Mesenchymal stem cell (in vitro differentiated cells and primary cell): ENCODE data around the gene MUC22.

Experiments
- DNase-seq: peaks from one replicate; pipeline ENCODE4 v3.0.0-alpha.2; 2013
- H2AFZ ChIP-seq: one replicate; pipeline ENCODE4 v1.6.1; 2013; ENCODE audit warnings: low read depth, mild to moderate bottlenecking, control low read depth, inconsistent platforms, low read length, moderate library complexity
- H2AK5ac ChIP-seq: 2 replicates; pipeline ENCODE4 v1.6.1; 2013; ENCODE audit warnings: low read length, moderate library complexity, mild to moderate bottlenecking, inconsistent platforms; ENCODE audit not compliant: severe bottlenecking
- H2BK120ac ChIP-seq: one replicate; pipeline ENCODE4 v1.6.1; 2013; ENCODE audit warnings: low read depth, mild to moderate bottlenecking, inconsistent platforms, low read length, moderate library complexity
- H2BK12ac ChIP-seq, 2 experiments: one replicate each; pipeline ENCODE4 v1.6.1; 2013; ENCODE audit warnings: inconsistent platforms in 2 of 2, low read length in 2 of 2, mild to moderate bottlenecking in 2 of 2, moderate library complexity in 2 of 2, control low read depth in 1 of 2
- H2BK15ac ChIP-seq: one replicate; pipeline ENCODE4 v1.6.1; 2013; ENCODE audit warnings: mild to moderate bottlenecking, low read depth, inconsistent platforms; ENCODE audit not compliant: poor library complexity, severe bottlenecking
- H2BK5ac ChIP-seq: 2 replicates; pipeline ENCODE4 v1.6.1; 2013; ENCODE audit warnings: low read depth, mild to moderate bottlenecking, low read length, control low read depth, inconsistent platforms; ENCODE audit not compliant: poor library complexity, severe bottlenecking
- H3K14ac ChIP-seq, 2 experiments: one replicate each; pipeline ENCODE4 v1.6.1; 2013; ENCODE audit warnings: inconsistent platforms in 2 of 2, low read length in 2 of 2, control low read depth in 1 of 2, mild to moderate bottlenecking in 1 of 2, moderate library complexity in 1 of 2
- H3K18ac ChIP-seq, 2 experiments: one replicate each; pipeline ENCODE4 v1.6.1; 2013; ENCODE audit warnings: inconsistent platforms in 2 of 2, low read length in 2 of 2, control low read depth in 1 of 2, low read depth in 1 of 2, mild to moderate bottlenecking in 1 of 2
- H3K23ac ChIP-seq, 2 experiments: one replicate each; pipeline ENCODE4 v1.6.1; 2013; ENCODE audit warnings: inconsistent platforms in 2 of 2, low read length in 2 of 2, mild to moderate bottlenecking in 2 of 2, moderate library complexity in 2 of 2, control low read depth in 1 of 2
- H3K27ac ChIP-seq: 2 replicates; pipeline ENCODE4 v1.5.1; 2013; ENCODE audit warnings: mild to moderate bottlenecking, moderate library complexity, low read length, control low read depth, inconsistent platforms; ENCODE audit not compliant: poor library complexity, severe bottlenecking
- H3K27me3 ChIP-seq, 2 experiments: 2 replicates each; pipeline versions ENCODE4 v1.6.1 to v1.7.0; 2013; ENCODE audit warnings: low read length in 2 of 2, mild to moderate bottlenecking in 2 of 2, moderate library complexity in 2 of 2, control low read depth in 1 of 2, inconsistent platforms in 1 of 2; ENCODE audit not compliant: control insufficient read depth in 1 of 2, insufficient read depth in 1 of 2
- H3K36me3 ChIP-seq, 2 experiments: 2 replicates each; pipeline versions ENCODE4 v1.6.1 to v1.7.0; 2013; ENCODE audit warnings: low read length in 2 of 2, control low read depth in 1 of 2, inconsistent platforms in 1 of 2, low read depth in 1 of 2, mild to moderate bottlenecking in 1 of 2; ENCODE audit not compliant: insufficient read depth in 2 of 2, control insufficient read depth in 1 of 2
- H3K4ac ChIP-seq, 2 experiments: one replicate each; pipeline ENCODE4 v1.6.1; 2013; ENCODE audit warnings: inconsistent platforms in 2 of 2, low read length in 2 of 2, mild to moderate bottlenecking in 2 of 2, moderate library complexity in 2 of 2, control low read depth in 1 of 2, low read depth in 1 of 2
- H3K4me1 ChIP-seq: 2 replicates; pipeline ENCODE4 v1.6.1; 2013; ENCODE audit warnings: low read depth, low read length, control low read depth; ENCODE audit not compliant: control insufficient read depth, insufficient read depth
- H3K4me2 ChIP-seq: 2 replicates; pipeline ENCODE4 v1.6.1; 2013; ENCODE audit warnings: low read length, mild to moderate bottlenecking, inconsistent platforms; ENCODE audit not compliant: poor library complexity, severe bottlenecking
- H3K4me3 ChIP-seq, 2 experiments: 2 replicates each; pipeline versions ENCODE4 v1.5.1 to v1.7.0; 2013; ENCODE audit warnings: low read length in 2 of 2, mild to moderate bottlenecking in 2 of 2, control low read depth in 1 of 2, low read depth in 1 of 2; ENCODE audit not compliant: insufficient read depth in 1 of 2
- H3K79me1 ChIP-seq: replicated peaks from 2 replicates; pipeline ENCODE4 v1.6.1; 2013; ENCODE audit warnings: mild to moderate bottlenecking, control low read depth, low read length, inconsistent platforms; ENCODE audit not compliant: poor library complexity, severe bottlenecking
- H3K9ac ChIP-seq: 2 replicates; pipeline ENCODE4 v1.7.0; 2013; ENCODE audit warnings: mild to moderate bottlenecking, low read length, moderate library complexity
- H3K9me3 ChIP-seq: 2 replicates; pipeline ENCODE4 v1.7.0; 2013; ENCODE audit warnings: mild to moderate bottlenecking, low read length; ENCODE audit not compliant: control insufficient read depth
- H4K8ac ChIP-seq: one replicate; pipeline ENCODE4 v1.6.1; 2013; ENCODE audit warnings: inconsistent platforms, mild to moderate bottlenecking, low read length, moderate library complexity
- H4K91ac ChIP-seq: one replicate; pipeline ENCODE4 v1.6.1; 2013; ENCODE audit warnings: mild to moderate bottlenecking, low read length, inconsistent platforms
- WGBS: methylation state at CpG from one replicate; pipeline ENCODE4 v1.1.7; 2013; ENCODE audit warnings: mixed read lengths; 5-methylcytosine and 5-hydroxymethylcytosine counted together

MUC22 gene

GRCh38 chr6:31041372-31041974 lies 31.2 kb downstream of the MUC22 start:
- Histone ChIP-seq H3K23ac (no peak overlapping the region), H2BK12ac (no peak overlapping the region), H3K9me3 (no peaks in the 10 kb centered on the region), H4K91ac (no peak overlapping the region), H2AK5ac (peak overlapping the region; percentile 63), H2AFZ (no peak overlapping the region), H3K27me3 (peaks cover 0 to 21% of the 10 kb centered on the region in 2 experiments), H2BK15ac (no peak overlapping the region), H3K36me3 (no peaks in the 10 kb centered on the region), H3K4me2 (peak overlapping the region; percentile 5), H2BK120ac (no peak overlapping the region), H3K9ac (no peak overlapping the region), H3K79me1 (no peaks in the 10 kb centered on the region), H3K27ac (peak overlapping the region; percentile 65), H4K8ac (no peak overlapping the region), H3K14ac (no peak overlapping the region), H3K4ac (no peak overlapping the region), H2BK5ac (no peak overlapping the region), H3K4me1 (peaks cover 13% of the 10 kb centered on the region), H3K4me3 (no peak overlapping the region), H3K18ac (no peak overlapping the region)
- no peak for DNase-seq
- 87% methylated on average over 11 of the region's 12 CpGs for WGBS

- H3K27ac ChIP-seq = no peak overlapping the region
- 57% methylated on average over 3 of the region's 4 CpGs for WGBS
Observed at GRCh38 chr6:31042806-31043205, 32.5 kb downstream of the MUC22 start.

GRCh38 chr6:31048099-31048498 lies 37.8 kb downstream of the MUC22 start:
- 57% methylated on average over 3 of the region's 4 CpGs for WGBS
- Histone ChIP-seq H3K27ac (no peak overlapping the region), H4K91ac (no peak overlapping the region), H3K18ac (no peak overlapping the region), H2BK5ac (no peak overlapping the region), H3K9ac (no peak overlapping the region), H3K9me3 (no peaks in the 10 kb centered on the region), H3K36me3 (no peaks in the 10 kb centered on the region), H2BK12ac (no peak overlapping the region), H3K14ac (no peak overlapping the region), H3K4me3 (no peak overlapping the region), H2BK120ac (no peak overlapping the region), H3K4me1 (no peaks in the 10 kb centered on the region), H3K4me2 (no peak overlapping the region), H2AFZ (no peak overlapping the region), H3K27me3 (peaks cover 0 to 22% of the 10 kb centered on the region in 2 experiments), H3K23ac (no peak overlapping the region), H2AK5ac (no peak overlapping the region), H4K8ac (no peak overlapping the region), H3K4ac (no peak overlapping the region), H2BK15ac (no peak overlapping the region), H3K79me1 (no peaks in the 10 kb centered on the region)
- DNase-seq = no peak

More at GRCh38 chr6:31042806-31043205, 32.5 kb downstream of the MUC22 start:
- DNase-seq = peak; percentile 51
- Histone ChIP-seq H3K9ac (peak overlapping the region; percentile 59), H3K14ac (no peak overlapping the region), H2BK120ac (no peak overlapping the region), H3K27me3 (peaks cover 0 to 21% of the 10 kb centered on the region in 2 experiments), H2AK5ac (peak overlapping the region; percentile 53), H4K8ac (no peak overlapping the region), H4K91ac (no peak overlapping the region), H3K18ac (no peak overlapping the region), H2AFZ (no peak overlapping the region), H3K4me1 (peaks cover 9% of the 10 kb centered on the region), H2BK5ac (no peak overlapping the region), H3K4ac (no peak overlapping the region), H3K79me1 (no peaks in the 10 kb centered on the region), H2BK15ac (no peak overlapping the region), H3K36me3 (no peaks in the 10 kb centered on the region), H3K9me3 (no peaks in the 10 kb centered on the region), H3K4me3 (peak overlapping the region in 1 of 2 experiments; percentile 32), H2BK12ac (no peak overlapping the region), H3K23ac (no peak overlapping the region), H3K4me2 (no peak overlapping the region)

GRCh38 chr6:31049518-31049917 lies 39.2 kb downstream of the MUC22 start:
- no peak overlapping the region for H3K4me3 ChIP-seq
- H3K27ac ChIP-seq = no peak overlapping the region
- H3K4me2 ChIP-seq = no peak overlapping the region
- no peaks in the 10 kb centered on the region for H3K36me3 ChIP-seq
- peak; percentile 34 for DNase-seq
- no peak overlapping the region for H2BK120ac ChIP-seq
- peaks cover 0 to 28% of the 10 kb centered on the region in 2 experiments for H3K27me3 ChIP-seq
- H2BK12ac ChIP-seq = no peak overlapping the region
- H2AFZ ChIP-seq = no peak overlapping the region
- no peaks in the 10 kb centered on the region for H3K4me1 ChIP-seq
- H4K8ac ChIP-seq = no peak overlapping the region
- no peak overlapping the region for H3K4ac ChIP-seq
- H2BK5ac ChIP-seq = no peak overlapping the region
- H3K14ac ChIP-seq = no peak overlapping the region
- H4K91ac ChIP-seq = no peak overlapping the region
- H2AK5ac ChIP-seq = no peak overlapping the region
- H2BK15ac ChIP-seq = no peak overlapping the region
- no peaks in the 10 kb centered on the region for H3K79me1 ChIP-seq
- no peak overlapping the region for H3K23ac ChIP-seq
- H3K9ac ChIP-seq = no peak overlapping the region
- H3K18ac ChIP-seq = no peak overlapping the region
- 74% methylated on average over 4 of the region's 6 CpGs for WGBS
- H3K9me3 ChIP-seq = no peaks in the 10 kb centered on the region
